ENCODE results near the gene CCDC14. TPM values are rescaled to one million over a fixed set of nuclear protein-coding genes. Genes with fewer than 3 reads are reported as not detected.
"Not testable (repeated sequence)": the region's sequence is repeated elsewhere in the genome, so short reads cannot be mapped to it uniquely, and the experiment has no call there.

CCDC14 gene
- total RNA-seq, 1 donor = 51.4 TPM

DNA sequence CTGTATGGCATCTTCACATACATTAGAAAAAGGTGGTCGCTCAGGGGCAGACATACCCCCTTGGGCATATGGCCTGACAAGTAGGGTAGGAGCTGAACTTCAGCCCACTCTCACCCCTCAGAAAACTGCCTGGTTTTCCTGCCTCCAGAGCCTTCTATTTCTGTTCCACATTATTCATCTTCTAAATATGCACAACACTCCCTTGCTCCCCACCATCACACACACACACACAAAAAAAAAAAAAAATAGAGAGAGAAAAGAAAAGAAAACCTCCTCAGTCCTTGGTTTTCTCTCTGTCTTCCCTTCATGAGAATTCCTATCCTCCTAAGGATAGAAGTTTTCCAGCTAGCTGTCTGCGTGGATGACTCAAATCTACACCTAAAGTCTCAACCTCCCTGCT is 36.5 kb upstream of the CCDC14 start:
- no peak for TF ChIP-seq CTCF (IDR thresholded peaks at IDR 0.05; ENCODE audit: extremely low read depth, low read depth, low read length)
- no peak overlapping the region for H3K4me3 ChIP-seq (ENCODE audit: insufficient read depth, low read length)
- H4K20me1 ChIP-seq (ENCODE audit: insufficient read depth, low read length) = no peaks in the 10 kb centered on the region
- H3K4me1 ChIP-seq (ENCODE audit: insufficient read depth, low read length) = no peaks in the 10 kb centered on the region
- H3K4me2 ChIP-seq (ENCODE audit: insufficient read depth, low read length) = no peak overlapping the region
- no peaks in the 10 kb centered on the region for H3K79me2 ChIP-seq (ENCODE audit: insufficient read depth, low read length)
- H3K36me3 ChIP-seq (ENCODE audit: insufficient read depth, low read length) = no peaks in the 10 kb centered on the region
- H3K9me3 ChIP-seq (ENCODE audit: low read depth, low read length) = peaks cover 5% of the 10 kb centered on the region
- H2AFZ ChIP-seq (ENCODE audit: low read length) = no peak overlapping the region
- no peak overlapping the region for H3K27ac ChIP-seq (ENCODE audit: low read depth, low read length)
- peaks cover 68% of the 10 kb centered on the region for H3K27me3 ChIP-seq (ENCODE audit: insufficient read depth, low read length)
- no peak for DNase-seq (ENCODE audit: insufficient read length, low spot score, missing footprints)

GRCh38 chr3:123993818-123994217 is 32.8 kb upstream of the CCDC14 start:
- Histone ChIP-seq H3K79me2 (ENCODE audit: insufficient read depth, low read length) (no peaks in the 10 kb centered on the region), H3K27ac (ENCODE audit: low read depth, low read length) (no peak overlapping the region), H3K27me3 (ENCODE audit: insufficient read depth, low read length) (peaks cover 59% of the 10 kb centered on the region), H3K4me2 (ENCODE audit: insufficient read depth, low read length) (no peak overlapping the region), H3K9me3 (ENCODE audit: low read depth, low read length) (peaks cover 5% of the 10 kb centered on the region), H3K4me1 (ENCODE audit: insufficient read depth, low read length) (no peaks in the 10 kb centered on the region), H3K4me3 (ENCODE audit: insufficient read depth, low read length) (no peak overlapping the region), H3K36me3 (ENCODE audit: insufficient read depth, low read length) (no peaks in the 10 kb centered on the region), H2AFZ (ENCODE audit: low read length) (no peak overlapping the region), H4K20me1 (ENCODE audit: insufficient read depth, low read length) (no peaks in the 10 kb centered on the region)
- TF ChIP-seq CTCF (IDR thresholded peaks at IDR 0.05; ENCODE audit: extremely low read depth, low read depth, low read length) = no peak
- no peak for DNase-seq (ENCODE audit: insufficient read length, low spot score, missing footprints)

DNA sequence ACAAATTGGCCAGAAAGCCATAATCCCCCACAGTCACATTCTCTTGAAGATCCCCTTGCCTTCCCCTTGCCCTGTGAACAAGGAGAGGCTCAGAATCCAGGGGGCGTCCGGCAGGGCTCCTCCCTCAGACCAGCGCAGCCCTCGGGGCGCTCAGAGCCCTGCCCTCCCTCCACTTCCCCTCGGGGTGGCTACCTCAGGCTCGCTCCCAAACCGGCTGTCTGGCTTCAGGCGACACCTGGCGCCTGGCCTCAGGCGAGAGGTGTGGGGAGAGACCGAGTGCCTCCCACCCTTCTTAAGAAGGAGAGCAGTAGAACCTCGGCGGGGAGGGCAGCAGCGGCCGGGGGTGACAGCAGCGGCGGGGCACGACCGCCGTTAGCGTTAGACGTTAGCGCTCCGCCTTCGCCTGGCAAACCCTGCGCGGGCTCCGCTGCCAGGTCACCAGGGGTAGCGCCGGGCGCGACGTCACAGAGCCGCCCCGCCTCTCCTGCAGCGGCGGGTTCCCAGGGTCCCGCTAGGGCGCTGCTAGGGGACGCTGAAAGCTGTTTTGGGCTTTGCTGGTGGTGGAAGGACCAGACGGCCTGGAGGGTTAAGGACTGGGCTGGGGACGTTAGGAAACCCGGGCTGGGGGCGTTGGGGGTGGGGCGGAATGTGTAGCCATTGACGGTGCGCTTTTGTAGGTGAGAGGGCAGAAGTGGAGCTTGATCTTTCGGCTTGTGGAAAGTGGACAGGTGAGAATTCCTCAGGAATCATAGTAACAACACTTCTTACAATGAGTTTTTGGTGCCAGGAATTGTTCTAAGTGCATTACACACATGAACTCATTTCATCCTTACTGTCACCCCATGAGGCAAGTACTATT is 30.9 kb upstream of the CCDC14 start, which contains the start of gene ROPN1:
ROPN1 (minus strand) TSS at position 395 of the 859 bp plus-strand sequence. CDS start 11,643 bp downstream, outside the sequence.
- H3K27ac ChIP-seq (ENCODE audit: low read depth, low read length); H3K4me2 ChIP-seq (ENCODE audit: insufficient read depth, low read length); H3K79me2 ChIP-seq (ENCODE audit: insufficient read depth, low read length); DNase-seq (ENCODE audit: insufficient read length, low spot score, missing footprints); H4K20me1 ChIP-seq (ENCODE audit: insufficient read depth, low read length); H3K36me3 ChIP-seq (ENCODE audit: insufficient read depth, low read length); H2AFZ ChIP-seq (ENCODE audit: low read length); H3K4me3 ChIP-seq (ENCODE audit: insufficient read depth, low read length); H3K9me3 ChIP-seq (ENCODE audit: low read depth, low read length); H3K4me1 ChIP-seq (ENCODE audit: insufficient read depth, low read length): not testable (repeated sequence)
- peaks cover 66% of the 10 kb centered on the region for H3K27me3 ChIP-seq (ENCODE audit: insufficient read depth, low read length)

GRCh38 chr3:123986427-123986826 is 25.4 kb upstream of the CCDC14 start:
- H3K4me3 ChIP-seq (ENCODE audit: insufficient read depth, low read length) = no peak overlapping the region
- no peaks in the 10 kb centered on the region for H3K36me3 ChIP-seq (ENCODE audit: insufficient read depth, low read length)
- H3K4me2 ChIP-seq (ENCODE audit: insufficient read depth, low read length) = no peak overlapping the region
- H3K4me1 ChIP-seq (ENCODE audit: insufficient read depth, low read length) = no peaks in the 10 kb centered on the region
- no peak for TF ChIP-seq CTCF (IDR thresholded peaks at IDR 0.05; ENCODE audit: extremely low read depth, low read depth, low read length)
- no peak overlapping the region for H3K27ac ChIP-seq (ENCODE audit: low read depth, low read length)
- DNase-seq (ENCODE audit: insufficient read length, low spot score, missing footprints) = no peak
- H3K79me2 ChIP-seq (ENCODE audit: insufficient read depth, low read length) = no peaks in the 10 kb centered on the region
- peaks cover 79% of the 10 kb centered on the region for H3K27me3 ChIP-seq (ENCODE audit: insufficient read depth, low read length)
- no peaks in the 10 kb centered on the region for H4K20me1 ChIP-seq (ENCODE audit: insufficient read depth, low read length)
- H2AFZ ChIP-seq (ENCODE audit: low read length) = no peak overlapping the region
- H3K9me3 ChIP-seq (ENCODE audit: low read depth, low read length) = no peaks in the 10 kb centered on the region

All from osteoblast (primary cell).